CD14-positive monocyte (primary cell): ENCODE data around the gene TCAIM. TPM values are rescaled to one million over a fixed set of nuclear protein-coding genes. Genes with fewer than 3 reads are reported as not detected.
"Not testable (repeated sequence)": the region's sequence is repeated elsewhere in the genome, so short reads cannot be mapped to it uniquely, and the experiment has no call there.

Source experiments
- DNase-seq, 3 donors: peaks; one replicate each; pipeline ENCODE4 v3.0.0-alpha.2; 2011 to 2022
- H2AFZ ChIP-seq: 2 replicates; pipeline ENCODE4 v1.6.0; 2012; ENCODE audit warnings: mild to moderate bottlenecking, low read depth, low read length, inconsistent platforms; ENCODE audit not compliant: insufficient read depth, poor library complexity, severe bottlenecking
- H3K27ac ChIP-seq, 2 donors: 1 replicate in 1 of 2; 2 replicates in 1 of 2; pipeline ENCODE4 v1.5.1; 2012 to 2013; ENCODE audit warnings: low read length in 2 of 2, control low read depth in 1 of 2, inconsistent platforms in 1 of 2, low read depth in 1 of 2, mild to moderate bottlenecking in 1 of 2
- H3K27me3 ChIP-seq, 2 donors: one replicate each; pipeline versions ENCODE4 v1.6.0 to v1.6.1; 2011 to 2013; ENCODE audit warnings: low read length in 2 of 2; ENCODE audit not compliant: control insufficient read depth in 2 of 2, insufficient read depth in 2 of 2
- H3K36me3 ChIP-seq, 2 donors: replicated peaks in 1 of 2; 1 replicate in 1 of 2; 2 replicates in 1 of 2; pipeline versions ENCODE4 v1.5.1 to v1.6.1; 2012 to 2013; ENCODE audit warnings: low read length in 2 of 2, control low read depth in 1 of 2, inconsistent platforms in 1 of 2, mild to moderate bottlenecking in 1 of 2; ENCODE audit not compliant: insufficient read depth in 2 of 2, control insufficient read depth in 1 of 2
- H3K4me1 ChIP-seq, 2 donors: 1 replicate in 1 of 2; 2 replicates in 1 of 2; pipeline versions ENCODE4 v1.5.1 to v1.6.1; 2012 to 2013; ENCODE audit warnings: low read length in 2 of 2, control low read depth in 1 of 2, inconsistent platforms in 1 of 2, mild to moderate bottlenecking in 1 of 2, moderate library complexity in 1 of 2; ENCODE audit not compliant: insufficient read depth in 2 of 2, control insufficient read depth in 1 of 2
- H3K4me2 ChIP-seq: replicated peaks from 2 replicates; pipeline ENCODE3; 2012; ENCODE audit warnings: low read length, moderate library complexity, mild to moderate bottlenecking; ENCODE audit not compliant: poor library complexity, severe bottlenecking; ENCODE audit errors: extremely low read depth
- H3K4me3 ChIP-seq, 3 experiments: fragments of 200-600 bp in 1 of 3; sonication (generic) in 1 of 3; replicated peaks in 1 of 3; 1 replicate in 2 of 3; 2 replicates in 1 of 3; pipeline ENCODE4 v1.5.1; 2011 to 2013; ENCODE audit warnings: low read length in 3 of 3, mild to moderate bottlenecking in 3 of 3, control low read depth in 2 of 3, low read depth in 2 of 3, inconsistent platforms in 1 of 3, moderate library complexity in 1 of 3
- H3K79me2 ChIP-seq: 2 replicates; pipeline ENCODE4 v1.6.0; 2012; ENCODE audit warnings: mild to moderate bottlenecking, control low read depth, inconsistent platforms, low read length, moderate library complexity; ENCODE audit not compliant: insufficient read depth
- H3K9ac ChIP-seq: 2 replicates; pipeline ENCODE4 v1.6.0; 2017; ENCODE audit warnings: low read length, mild to moderate bottlenecking; ENCODE audit not compliant: insufficient read depth, poor library complexity, severe bottlenecking
- H3K9me3 ChIP-seq, 2 donors: replicated peaks in 1 of 2; 1 replicate in 1 of 2; 2 replicates in 1 of 2; pipeline versions ENCODE4 v1.5.1 to v1.6.1; 2012 to 2013; ENCODE audit warnings: low read length in 2 of 2, control low read depth in 1 of 2; ENCODE audit not compliant: control insufficient read depth in 1 of 2, insufficient read depth in 1 of 2
- H4K20me1 ChIP-seq: 2 replicates; pipeline ENCODE4 v1.6.0; 2012; ENCODE audit warnings: mild to moderate bottlenecking, low read length, control low read depth, moderate library complexity; ENCODE audit not compliant: insufficient read depth
- H3K27ac Mint-ChIP-seq, 7 donors: one replicate each; pipeline ENCODE4 v1.8.0; 2020; ENCODE audit warnings: mild to moderate bottlenecking in 7 of 7, mixed read lengths in 7 of 7, moderate library complexity in 6 of 7, inconsistent platforms in 2 of 7
- H3K27me3 Mint-ChIP-seq, 3 donors: one replicate each; pipeline ENCODE4 v1.8.0; 2021 to 2022; ENCODE audit warnings: low read depth in 3 of 3, mild to moderate bottlenecking in 3 of 3, mixed read lengths in 3 of 3, moderate library complexity in 3 of 3, inconsistent platforms in 1 of 3
- H3K36me3 Mint-ChIP-seq, 2 donors: one replicate each; pipeline ENCODE4 v1.8.0; 2020; ENCODE audit warnings: mixed read lengths in 2 of 2, inconsistent platforms in 1 of 2, mild to moderate bottlenecking in 1 of 2
- H3K4me1 Mint-ChIP-seq: one replicate; pipeline ENCODE4 v1.8.0; 2020; ENCODE audit warnings: mild to moderate bottlenecking, mixed read lengths
- H3K4me3 Mint-ChIP-seq, 2 donors: one replicate each; pipeline ENCODE4 v1.8.0; 2020; ENCODE audit warnings: mild to moderate bottlenecking in 2 of 2, mixed read lengths in 2 of 2, moderate library complexity in 1 of 2
- H3K9me3 Mint-ChIP-seq, 7 donors: one replicate each; pipeline ENCODE4 v1.8.0; 2020 to 2022; ENCODE audit warnings: mixed read lengths in 7 of 7, mild to moderate bottlenecking in 6 of 7, moderate library complexity in 6 of 7, inconsistent platforms in 2 of 7
- CTCF ChIP-seq: fragments of 200-600 bp; IDR thresholded peaks from one replicate; pipeline ENCODE4 v1.8.0; 2022; ENCODE audit warnings: antibody characterized with exemption, mild to moderate bottlenecking
- WGBS: methylation state at CpG from one replicate; pipeline ENCODE4 v1.1.5; 2013; ENCODE audit warnings: missing lambda C conversion rate; ENCODE audit not compliant: insufficient coverage; 5-methylcytosine and 5-hydroxymethylcytosine counted together
- intact Hi-C, 2 donors: fragments of 100-400 bp; cut with micrococcal nuclease; formaldehyde crosslinking; loops; one replicate each; pipeline versions ENCODE4 v1.15.0 to v1.15.1; 2023
- polyA plus RNA-seq, 3 donors: library from polyadenylated mRNA; depleted of rRNA in 1 of 3; unstranded in 2 of 3; stranded (reverse) in 1 of 3; fragments of 300-500 nt in 2 of 3; fragments of >200 nt in 1 of 3; fragmentation: Illumina TruSeq in 2 of 3; gene quantifications; 1 replicate in 2 of 3; 2 replicates in 1 of 3; pipeline ENCODE4 v1.2.3, GENCODE V29; 2012 to 2021

The TCAIM gene
- polyA plus RNA-seq, 3 donors: 9.1 to 26.7 (median 20.0) TPM

GRCh38 chr3:44343421-44343820 lies 4.9 kb downstream of the TCAIM start:
- Mint-ChIP-seq H3K27me3 (peaks cover 0 to 2% (median 0%) of the 10 kb centered on the region in 3 donors), H3K4me1 (peaks cover 18% of the 10 kb centered on the region), H3K27ac (no peak overlapping the region), H3K9me3 (no peaks in the 10 kb centered on the region), H3K4me3 (no peak overlapping the region), H3K36me3 (peaks cover 1 to 3% of the 10 kb centered on the region in 2 donors)
- H3K27me3 ChIP-seq: no peaks in the 10 kb centered on the region
- H3K9ac ChIP-seq: no peak overlapping the region
- no peak overlapping the region for H2AFZ ChIP-seq
- no peaks in the 10 kb centered on the region for H3K9me3 ChIP-seq
- no peak overlapping the region for H3K4me3 ChIP-seq
- peaks cover 41% of the 10 kb centered on the region for H3K79me2 ChIP-seq
- no peaks in the 10 kb centered on the region for H3K36me3 ChIP-seq
- no peak for TF ChIP-seq CTCF
- no peak overlapping the region for H3K4me2 ChIP-seq
- no peak overlapping the region for H3K27ac ChIP-seq
- no peaks in the 10 kb centered on the region for H4K20me1 ChIP-seq
- DNase-seq: no peak
- intact Hi-C loops: loop anchor here in 1 of 2 donors (10.0 kb wide), 1 partner anchor 91 kb away; no protein-coding TSS in a partner anchor
- H3K4me1 ChIP-seq: peaks cover 9 to 10% of the 10 kb centered on the region in 2 donors

GRCh38 chr3:44346590-44346989 lies 8.0 kb downstream of the TCAIM start:
- 81% methylated on average over 6 of the region's 6 CpGs for WGBS
- H3K4me2 ChIP-seq, H3K9ac ChIP-seq, H3K27me3 ChIP-seq, H3K36me3 ChIP-seq, H3K4me1 ChIP-seq, H4K20me1 ChIP-seq, H2AFZ ChIP-seq, H3K4me3 Mint-ChIP-seq, H3K36me3 Mint-ChIP-seq, H3K4me3 ChIP-seq, DNase-seq, H3K27ac Mint-ChIP-seq, H3K9me3 Mint-ChIP-seq, H3K27me3 Mint-ChIP-seq, H3K27ac ChIP-seq, H3K9me3 ChIP-seq, H3K4me1 Mint-ChIP-seq: not testable (repeated sequence)
- intact Hi-C loops: loop anchor here in 1 of 2 donors (10.0 kb wide), 1 partner anchor 88 kb away; no protein-coding TSS in a partner anchor
- peaks cover 15% of the 10 kb centered on the region for H3K79me2 ChIP-seq
